CD14-positive monocyte (primary cell): ENCODE measurements around the gene CAMK1. TPM values are rescaled to one million over a fixed set of nuclear protein-coding genes. Genes with fewer than 3 reads are reported as not detected.

Experiments
- DNase-seq, 3 donors: peaks; one replicate each; pipeline ENCODE4 v3.0.0-alpha.2; 2011 to 2022
- H2AFZ ChIP-seq: 2 replicates; pipeline ENCODE4 v1.6.0; 2012; ENCODE audit warnings: mild to moderate bottlenecking, low read depth, low read length, inconsistent platforms; ENCODE audit not compliant: insufficient read depth, poor library complexity, severe bottlenecking
- H3K27ac ChIP-seq, 2 donors: 1 replicate in 1 of 2; 2 replicates in 1 of 2; pipeline ENCODE4 v1.5.1; 2012 to 2013; ENCODE audit warnings: low read length in 2 of 2, control low read depth in 1 of 2, inconsistent platforms in 1 of 2, low read depth in 1 of 2, mild to moderate bottlenecking in 1 of 2
- H3K27me3 ChIP-seq, 2 donors: one replicate each; pipeline versions ENCODE4 v1.6.0 to v1.6.1; 2011 to 2013; ENCODE audit warnings: low read length in 2 of 2; ENCODE audit not compliant: control insufficient read depth in 2 of 2, insufficient read depth in 2 of 2
- H3K36me3 ChIP-seq, 2 donors: replicated peaks in 1 of 2; 1 replicate in 1 of 2; 2 replicates in 1 of 2; pipeline versions ENCODE4 v1.5.1 to v1.6.1; 2012 to 2013; ENCODE audit warnings: low read length in 2 of 2, control low read depth in 1 of 2, inconsistent platforms in 1 of 2, mild to moderate bottlenecking in 1 of 2; ENCODE audit not compliant: insufficient read depth in 2 of 2, control insufficient read depth in 1 of 2
- H3K4me1 ChIP-seq, 2 donors: 1 replicate in 1 of 2; 2 replicates in 1 of 2; pipeline versions ENCODE4 v1.5.1 to v1.6.1; 2012 to 2013; ENCODE audit warnings: low read length in 2 of 2, control low read depth in 1 of 2, inconsistent platforms in 1 of 2, mild to moderate bottlenecking in 1 of 2, moderate library complexity in 1 of 2; ENCODE audit not compliant: insufficient read depth in 2 of 2, control insufficient read depth in 1 of 2
- H3K4me2 ChIP-seq: replicated peaks from 2 replicates; pipeline ENCODE3; 2012; ENCODE audit warnings: low read length, moderate library complexity, mild to moderate bottlenecking; ENCODE audit not compliant: poor library complexity, severe bottlenecking; ENCODE audit errors: extremely low read depth
- H3K4me3 ChIP-seq, 3 experiments: fragments of 200-600 bp in 1 of 3; sonication (generic) in 1 of 3; replicated peaks in 1 of 3; 1 replicate in 2 of 3; 2 replicates in 1 of 3; pipeline ENCODE4 v1.5.1; 2011 to 2013; ENCODE audit warnings: low read length in 3 of 3, mild to moderate bottlenecking in 3 of 3, control low read depth in 2 of 3, low read depth in 2 of 3, inconsistent platforms in 1 of 3, moderate library complexity in 1 of 3
- H3K79me2 ChIP-seq: 2 replicates; pipeline ENCODE4 v1.6.0; 2012; ENCODE audit warnings: mild to moderate bottlenecking, control low read depth, inconsistent platforms, low read length, moderate library complexity; ENCODE audit not compliant: insufficient read depth
- H3K9ac ChIP-seq: 2 replicates; pipeline ENCODE4 v1.6.0; 2017; ENCODE audit warnings: low read length, mild to moderate bottlenecking; ENCODE audit not compliant: insufficient read depth, poor library complexity, severe bottlenecking
- H3K9me3 ChIP-seq, 2 donors: replicated peaks in 1 of 2; 1 replicate in 1 of 2; 2 replicates in 1 of 2; pipeline versions ENCODE4 v1.5.1 to v1.6.1; 2012 to 2013; ENCODE audit warnings: low read length in 2 of 2, control low read depth in 1 of 2; ENCODE audit not compliant: control insufficient read depth in 1 of 2, insufficient read depth in 1 of 2
- H4K20me1 ChIP-seq: 2 replicates; pipeline ENCODE4 v1.6.0; 2012; ENCODE audit warnings: mild to moderate bottlenecking, low read length, control low read depth, moderate library complexity; ENCODE audit not compliant: insufficient read depth
- H3K27ac Mint-ChIP-seq, 7 donors: one replicate each; pipeline ENCODE4 v1.8.0; 2020; ENCODE audit warnings: mild to moderate bottlenecking in 7 of 7, mixed read lengths in 7 of 7, moderate library complexity in 6 of 7, inconsistent platforms in 2 of 7
- H3K27me3 Mint-ChIP-seq, 3 donors: one replicate each; pipeline ENCODE4 v1.8.0; 2021 to 2022; ENCODE audit warnings: low read depth in 3 of 3, mild to moderate bottlenecking in 3 of 3, mixed read lengths in 3 of 3, moderate library complexity in 3 of 3, inconsistent platforms in 1 of 3
- H3K36me3 Mint-ChIP-seq, 2 donors: one replicate each; pipeline ENCODE4 v1.8.0; 2020; ENCODE audit warnings: mixed read lengths in 2 of 2, inconsistent platforms in 1 of 2, mild to moderate bottlenecking in 1 of 2
- H3K4me1 Mint-ChIP-seq: one replicate; pipeline ENCODE4 v1.8.0; 2020; ENCODE audit warnings: mild to moderate bottlenecking, mixed read lengths
- H3K4me3 Mint-ChIP-seq, 2 donors: one replicate each; pipeline ENCODE4 v1.8.0; 2020; ENCODE audit warnings: mild to moderate bottlenecking in 2 of 2, mixed read lengths in 2 of 2, moderate library complexity in 1 of 2
- H3K9me3 Mint-ChIP-seq, 7 donors: one replicate each; pipeline ENCODE4 v1.8.0; 2020 to 2022; ENCODE audit warnings: mixed read lengths in 7 of 7, mild to moderate bottlenecking in 6 of 7, moderate library complexity in 6 of 7, inconsistent platforms in 2 of 7
- CTCF ChIP-seq: fragments of 200-600 bp; IDR thresholded peaks from one replicate; pipeline ENCODE4 v1.8.0; 2022; ENCODE audit warnings: antibody characterized with exemption, mild to moderate bottlenecking
- WGBS: methylation state at CpG from one replicate; pipeline ENCODE4 v1.1.5; 2013; ENCODE audit warnings: missing lambda C conversion rate; ENCODE audit not compliant: insufficient coverage; 5-methylcytosine and 5-hydroxymethylcytosine counted together
- intact Hi-C, 2 donors: fragments of 100-400 bp; cut with micrococcal nuclease; formaldehyde crosslinking; loops; one replicate each; pipeline versions ENCODE4 v1.15.0 to v1.15.1; 2023
- polyA plus RNA-seq, 3 donors: library from polyadenylated mRNA; depleted of rRNA in 1 of 3; unstranded in 2 of 3; stranded (reverse) in 1 of 3; fragments of 300-500 nt in 2 of 3; fragments of >200 nt in 1 of 3; fragmentation: Illumina TruSeq in 2 of 3; gene quantifications; 1 replicate in 2 of 3; 2 replicates in 1 of 3; pipeline ENCODE4 v1.2.3, GENCODE V29; 2012 to 2021

CAMK1 gene
- polyA plus RNA-seq, 3 donors, result 106 to 137 (median 118) TPM

- H3K27ac Mint-ChIP-seq, result peak overlapping the region in 3 of 7 donors; percentile 18 to 46 (median 42)
- H3K36me3 ChIP-seq, result peaks cover 67 to 79% of the 10 kb centered on the region in 2 donors
Observed at GRCh38 chr3:9747267-9747666, 22.5 kb downstream of the CAMK1 start.

DNA sequence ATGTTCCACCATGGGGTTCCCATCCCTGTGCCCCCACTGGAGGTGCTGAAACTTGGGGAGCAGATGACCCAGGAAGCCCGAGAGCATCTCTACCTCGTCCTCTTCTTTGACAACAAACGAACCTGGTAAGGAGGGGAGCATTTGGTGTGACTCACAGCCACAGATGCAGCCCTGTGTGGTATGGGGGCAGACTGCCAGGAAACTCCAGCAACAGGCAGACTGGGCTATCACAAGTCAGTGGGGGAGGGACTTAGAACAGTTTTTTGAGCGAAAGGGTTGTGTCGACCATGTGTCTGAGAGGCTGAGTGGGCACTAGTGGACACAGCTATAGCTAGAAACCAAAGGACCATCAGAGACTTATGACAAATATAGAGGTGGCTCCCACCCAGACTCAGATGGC, 23.4 kb downstream of the CAMK1 start:
- H3K79me2 ChIP-seq, result peaks cover 12% of the 10 kb centered on the region
- peaks cover 19 to 22% of the 10 kb centered on the region in 2 donors for H3K4me1 ChIP-seq
- intact Hi-C loops, result no loop called here
- H3K36me3 Mint-ChIP-seq, result peaks cover 73 to 77% of the 10 kb centered on the region in 2 donors
- TF ChIP-seq CTCF, result no peak
- no peaks in the 10 kb centered on the region for H3K9me3 ChIP-seq
- H3K27ac Mint-ChIP-seq, result peak overlapping the region in 2 of 7 donors; percentile 7 to 46
- H3K36me3 ChIP-seq, result peaks cover 73 to 79% of the 10 kb centered on the region in 2 donors
- H3K4me1 Mint-ChIP-seq, result peaks cover 21% of the 10 kb centered on the region
- no peak overlapping the region for H2AFZ ChIP-seq
- H3K9me3 Mint-ChIP-seq, result no peaks in the 10 kb centered on the region
- H3K9ac ChIP-seq, result no peak overlapping the region
- no peak overlapping the region for H3K4me3 ChIP-seq
- H3K27me3 Mint-ChIP-seq, result peaks cover 0 to 2% (median 0%) of the 10 kb centered on the region in 3 donors
- H4K20me1 ChIP-seq, result peaks cover 22% of the 10 kb centered on the region
- no peaks in the 10 kb centered on the region for H3K27me3 ChIP-seq
- no peak overlapping the region for H3K4me2 ChIP-seq
- no peak overlapping the region for H3K27ac ChIP-seq
- no peak for DNase-seq
- 70% methylated on average over 2 of the region's 5 CpGs for WGBS
- no peak overlapping the region for H3K4me3 Mint-ChIP-seq

More at GRCh38 chr3:9747267-9747666, 22.5 kb downstream of the CAMK1 start:
- no peak overlapping the region for H3K4me3 Mint-ChIP-seq
- Histone ChIP-seq H3K4me3 (no peak overlapping the region), H2AFZ (no peak overlapping the region), H3K79me2 (peaks cover 21% of the 10 kb centered on the region), H3K27me3 (no peaks in the 10 kb centered on the region), H4K20me1 (peaks cover 20% of the 10 kb centered on the region), H3K9ac (no peak overlapping the region), H3K4me2 (no peak overlapping the region), H3K4me1 (peaks cover 23 to 28% of the 10 kb centered on the region in 2 donors), H3K27ac (no peak overlapping the region), H3K9me3 (no peaks in the 10 kb centered on the region)
- peaks cover 28% of the 10 kb centered on the region for H3K4me1 Mint-ChIP-seq
- WGBS, result 100% methylated on average over 1 of the region's 8 CpGs
- H3K27me3 Mint-ChIP-seq, result peaks cover 0 to 2% (median 0%) of the 10 kb centered on the region in 3 donors
- peaks cover 73 to 77% of the 10 kb centered on the region in 2 donors for H3K36me3 Mint-ChIP-seq
- H3K9me3 Mint-ChIP-seq, result no peaks in the 10 kb centered on the region
- TF ChIP-seq CTCF, result no peak
- DNase-seq, result no peak
- intact Hi-C loops, result no loop called here
